PC-9 (cell line): ENCODE measurements around the gene MST1R. TPM values are rescaled to one million over a fixed set of nuclear protein-coding genes. Genes with fewer than 3 reads are reported as not detected.

Experiments used
- BruUV-seq: library from RNA; stranded (reverse); fragments of 400-500 nt; replicated peaks from 2 replicates; lab custom pipeline; 2021; lab: Mats Ljungman, UMichigan
- CTCF ChIA-PET: fragments of 300-600 bp; sonication (Branson Sonifier 250); formaldehyde crosslinking; loops from one replicate; lab custom pipeline; 2022; ENCODE audit warnings: antibody characterized with exemption; lab: Charles Lee
- POLR2A ChIA-PET: fragments of 300-600 bp; sonication (Branson Sonifier 250); formaldehyde crosslinking; loops from one replicate; lab custom pipeline; 2022; ENCODE audit warnings: antibody characterized with exemption; ENCODE audit not compliant: unreplicated experiment; lab: Charles Lee
- DNase-seq, 2 experiments: peaks; one replicate each; pipeline versions ENCODE4 v3.0.0 to v3.0.0-alpha.2; 2015 to 2022; ENCODE audit warnings: mixed read lengths in 1 of 2
- H2AFZ ChIP-seq: fragments of 200-600 bp; sonication (generic); 2 replicates; pipeline ENCODE4 v1.8.1; 2017; ENCODE audit warnings: antibody characterized with exemption
- H3F3A ChIP-seq: fragments of 200-600 bp; sonication (generic); 2 replicates; pipeline ENCODE4 v1.8.1; 2017; ENCODE audit warnings: antibody characterized with exemption, mild to moderate bottlenecking, low read depth; ENCODE audit not compliant: insufficient read depth
- H3K27ac ChIP-seq: fragments of 200-600 bp; sonication (generic); 2 replicates; pipeline ENCODE4 v1.6.1; 2016; ENCODE audit warnings: mixed run types
- H3K27me3 ChIP-seq: fragments of 200-600 bp; sonication (generic); 2 replicates; pipeline ENCODE4 v1.6.1; 2016; ENCODE audit warnings: low read depth, mixed run types; ENCODE audit not compliant: insufficient read depth
- H3K36me3 ChIP-seq: fragments of 200-600 bp; sonication (generic); 2 replicates; pipeline ENCODE4 v1.6.1; 2016; ENCODE audit warnings: low read depth, mixed run types
- H3K4me1 ChIP-seq: fragments of 200-600 bp; sonication (generic); replicated peaks from 2 replicates; pipeline ENCODE4 v1.6.1; 2016; ENCODE audit warnings: mixed run types; ENCODE audit not compliant: insufficient read depth
- H3K4me2 ChIP-seq: fragments of 200-600 bp; sonication (generic); 2 replicates; pipeline ENCODE4 v1.6.1; 2017; ENCODE audit warnings: mixed run types
- H3K4me3 ChIP-seq: fragments of 200-600 bp; sonication (generic); 2 replicates; pipeline ENCODE4 v1.6.1; 2016; ENCODE audit warnings: mixed run types
- H3K79me2 ChIP-seq: fragments of 200-600 bp; sonication (generic); 2 replicates; pipeline ENCODE4 v1.6.1; 2017; ENCODE audit warnings: low read depth, mixed run types
- H3K9me2 ChIP-seq: fragments of 200-600 bp; sonication (generic); 2 replicates; pipeline ENCODE4 v1.8.1; 2017; ENCODE audit warnings: mild to moderate bottlenecking; ENCODE audit not compliant: insufficient read depth
- H3K9me3 ChIP-seq: fragments of 200-600 bp; sonication (generic); 2 replicates; pipeline ENCODE4 v1.8.1; 2016; ENCODE audit warnings: low read depth; ENCODE audit not compliant: insufficient read depth
- H4K20me1 ChIP-seq: fragments of 200-600 bp; sonication (generic); 2 replicates; pipeline ENCODE4 v1.8.1; 2017; ENCODE audit not compliant: insufficient read depth
- EZH2 ChIP-seq: fragments of 200-600 bp; sonication (generic); IDR thresholded peaks from 2 replicates; pipeline ENCODE4 v1.8.0; 2017; ENCODE audit warnings: antibody characterized with exemption, low read depth
- intact Hi-C: fragments of 100-400 bp; cut with micrococcal nuclease; formaldehyde crosslinking; loops from one replicate; pipeline ENCODE4 v1.10.0; 2022; ENCODE audit not compliant: unreplicated experiment
- total RNA-seq: library from RNA; stranded (reverse); gene quantifications from 2 replicates; pipeline ENCODE4 v1.2.3, GENCODE V29; 2021
- TF ChIP-seq, protein P1 (sequence below): fragments of 200-600 bp; sonication (generic); conservative IDR thresholded peaks from 2 replicates; pipeline ENCODE4 v1.6.1; 2017; ENCODE audit warnings: mixed run types, antibody characterized with exemption, mild to moderate bottlenecking, moderate library complexity

Gene MST1R
- total RNA-seq, 1 experiment from 2014 or later: 98.3 TPM

DNA sequence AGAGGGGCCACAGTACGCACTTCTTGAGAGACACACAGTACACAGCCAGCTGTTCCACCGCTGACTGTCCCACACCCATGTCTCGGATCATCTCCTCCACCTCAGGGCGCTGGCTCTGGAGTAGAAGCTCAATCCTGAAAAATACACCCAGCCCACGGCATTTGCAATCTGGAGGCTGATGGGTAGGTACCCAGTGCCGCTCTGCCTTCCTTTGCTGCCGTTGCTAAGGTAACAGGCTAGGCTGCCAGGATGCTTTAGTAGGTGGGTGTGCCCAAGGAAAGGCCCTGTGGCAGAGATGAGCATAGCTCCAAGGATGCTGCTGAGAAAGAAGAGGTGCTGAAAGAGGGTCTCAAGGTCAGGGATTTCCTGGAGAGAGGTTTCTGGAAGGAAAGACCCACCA, 61.9 kb downstream of the MST1R start:
- no peak overlapping the region for H3K4me3 ChIP-seq
- H3K79me2 ChIP-seq: no peaks in the 10 kb centered on the region
- POLR2A ChIA-PET: interaction anchor here (0.5 to 0.6 kb wide), 2 partner anchors 118 to 316 kb away, joined by 3 to 6 read pairs; no protein-coding TSS in a partner anchor
- no TSS peak for BruUV-seq
- intact Hi-C loops: no loop called here
- H3K4me1 ChIP-seq: no peaks in the 10 kb centered on the region
- no peaks in the 10 kb centered on the region for H3K27me3 ChIP-seq
- no peaks in the 10 kb centered on the region for H3K9me3 ChIP-seq
- no peak overlapping the region for H3K27ac ChIP-seq
- H3K36me3 ChIP-seq: 0 out of 2 replicates have a peak, but pooled peaks cover 3% of the 10 kb centered on the region
- no peak overlapping the region for H3K4me2 ChIP-seq
- H3F3A ChIP-seq: no peaks in the 10 kb centered on the region
- H4K20me1 ChIP-seq: no peaks in the 10 kb centered on the region
- H3K9me2 ChIP-seq: no peaks in the 10 kb centered on the region
- no peak for TF ChIP-seq EZH2
- TF ChIP-seq, protein P1, sequence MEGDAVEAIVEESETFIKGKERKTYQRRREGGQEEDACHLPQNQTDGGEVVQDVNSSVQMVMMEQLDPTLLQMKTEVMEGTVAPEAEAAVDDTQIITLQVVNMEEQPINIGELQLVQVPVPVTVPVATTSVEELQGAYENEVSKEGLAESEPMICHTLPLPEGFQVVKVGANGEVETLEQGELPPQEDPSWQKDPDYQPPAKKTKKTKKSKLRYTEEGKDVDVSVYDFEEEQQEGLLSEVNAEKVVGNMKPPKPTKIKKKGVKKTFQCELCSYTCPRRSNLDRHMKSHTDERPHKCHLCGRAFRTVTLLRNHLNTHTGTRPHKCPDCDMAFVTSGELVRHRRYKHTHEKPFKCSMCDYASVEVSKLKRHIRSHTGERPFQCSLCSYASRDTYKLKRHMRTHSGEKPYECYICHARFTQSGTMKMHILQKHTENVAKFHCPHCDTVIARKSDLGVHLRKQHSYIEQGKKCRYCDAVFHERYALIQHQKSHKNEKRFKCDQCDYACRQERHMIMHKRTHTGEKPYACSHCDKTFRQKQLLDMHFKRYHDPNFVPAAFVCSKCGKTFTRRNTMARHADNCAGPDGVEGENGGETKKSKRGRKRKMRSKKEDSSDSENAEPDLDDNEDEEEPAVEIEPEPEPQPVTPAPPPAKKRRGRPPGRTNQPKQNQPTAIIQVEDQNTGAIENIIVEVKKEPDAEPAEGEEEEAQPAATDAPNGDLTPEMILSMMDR: no peak
- DNase-seq: no peak
- CTCF ChIA-PET: interaction anchor here (0.6 kb wide), 1 partner anchor 65 kb away, joined by 4 read pairs; no protein-coding TSS in a partner anchor
- no peak overlapping the region for H2AFZ ChIP-seq

DNA sequence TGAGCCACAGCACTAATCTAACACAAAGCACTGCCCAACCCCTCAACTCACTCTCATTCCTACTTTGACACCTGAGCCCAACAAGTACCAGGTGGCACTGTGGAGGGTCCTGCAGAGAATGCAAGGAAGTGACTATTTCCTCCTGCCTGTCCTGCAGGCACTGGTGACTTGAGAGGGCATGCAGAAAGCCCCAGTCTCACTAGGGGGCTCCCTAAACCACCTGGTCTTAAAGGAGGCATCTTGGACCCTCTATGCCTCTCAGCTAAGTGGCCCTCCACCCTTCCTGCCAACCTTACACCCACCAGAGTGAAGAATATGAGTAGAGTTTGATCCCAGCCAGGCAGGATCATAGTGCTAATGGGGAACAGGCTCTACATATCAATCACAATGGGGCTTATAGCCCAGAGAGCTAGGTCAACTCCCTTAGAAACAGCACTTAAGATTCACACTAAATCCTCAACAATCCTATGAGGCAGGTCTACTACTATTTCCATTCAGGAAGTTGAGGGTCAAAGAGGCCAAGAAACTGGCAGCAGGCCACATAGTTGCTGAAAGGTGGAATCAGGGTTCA, 62.5 kb downstream of the MST1R start:
- ChIA-PET POLR2A (interaction anchor here (0.5 kb wide), 1 partner anchor 317 kb away, joined by 3 read pairs; no protein-coding TSS in a partner anchor), CTCF (interaction anchor here (1.0 kb wide), 1 partner anchor 38 kb away, joined by 3 read pairs; no protein-coding TSS in a partner anchor)
- intact Hi-C loops: no loop called here

DNA sequence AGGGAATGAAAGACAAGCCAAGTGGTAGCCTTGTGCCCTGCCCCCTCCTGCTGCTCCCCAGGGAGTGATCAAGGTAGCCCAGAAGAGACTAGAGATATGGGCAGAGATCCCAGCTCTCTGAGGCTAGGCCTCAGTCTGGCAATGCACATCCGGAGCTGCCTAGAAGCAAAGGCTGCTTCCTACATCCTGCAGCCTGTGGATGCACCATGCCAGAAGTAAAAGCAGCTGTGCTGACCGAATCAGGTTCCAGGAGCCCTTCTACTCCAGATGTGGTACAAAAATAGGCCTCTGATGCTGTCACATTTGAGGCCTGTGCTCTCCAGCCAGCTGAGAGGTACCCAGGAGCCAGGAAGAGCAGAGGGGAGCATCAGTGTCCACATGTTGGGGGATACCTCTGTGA, 63.3 kb downstream of the MST1R start:
- no peak overlapping the region for H3K4me3 ChIP-seq
- H3K27ac ChIP-seq: no peak overlapping the region
- H2AFZ ChIP-seq: no peak overlapping the region
- no TSS peak for BruUV-seq
- H3K9me3 ChIP-seq: no peaks in the 10 kb centered on the region
- H3F3A ChIP-seq: no peaks in the 10 kb centered on the region
- H3K4me1 ChIP-seq: no peaks in the 10 kb centered on the region
- no peak for DNase-seq
- H3K36me3 ChIP-seq: 0 out of 2 replicates have a peak, but pooled peaks cover 3% of the 10 kb centered on the region
- POLR2A ChIA-PET: no interaction called here
- intact Hi-C loops: no loop called here
- H3K79me2 ChIP-seq: no peaks in the 10 kb centered on the region
- no peak overlapping the region for H3K4me2 ChIP-seq
- CTCF ChIA-PET: interaction anchor here (1.0 kb wide), 1 partner anchor 37 kb away, joined by 3 read pairs; no protein-coding TSS in a partner anchor
- H3K27me3 ChIP-seq: no peaks in the 10 kb centered on the region
- H3K9me2 ChIP-seq: no peaks in the 10 kb centered on the region
- TF ChIP-seq, protein P1: no peak
- TF ChIP-seq EZH2: no peak
- H4K20me1 ChIP-seq: no peaks in the 10 kb centered on the region

More for the DNA sequence above, 62.5 kb downstream of the MST1R start:
- TF ChIP-seq, protein P1: 0 out of 2 replicates have a peak, but pooled peaks have one; percentile 41
- no peak for TF ChIP-seq EZH2
- no peaks in the 10 kb centered on the region for H4K20me1 ChIP-seq
- H3K4me1 ChIP-seq: no peaks in the 10 kb centered on the region
- no peak overlapping the region for H3K4me2 ChIP-seq
- H3K9me3 ChIP-seq: no peaks in the 10 kb centered on the region
- peak in 1 of 2 experiments; percentile 21 for DNase-seq
- H3K9me2 ChIP-seq: no peaks in the 10 kb centered on the region
- no peak overlapping the region for H2AFZ ChIP-seq
- H3K27me3 ChIP-seq: no peaks in the 10 kb centered on the region
- H3K27ac ChIP-seq: no peak overlapping the region
- BruUV-seq: no TSS peak
- H3K36me3 ChIP-seq: 0 out of 2 replicates have a peak, but pooled peaks cover 3% of the 10 kb centered on the region
- no peaks in the 10 kb centered on the region for H3K79me2 ChIP-seq
- no peaks in the 10 kb centered on the region for H3F3A ChIP-seq
- no peak overlapping the region for H3K4me3 ChIP-seq
